Measurements from ENCODE around the gene REEP5.

Gene REEP5

DNA sequence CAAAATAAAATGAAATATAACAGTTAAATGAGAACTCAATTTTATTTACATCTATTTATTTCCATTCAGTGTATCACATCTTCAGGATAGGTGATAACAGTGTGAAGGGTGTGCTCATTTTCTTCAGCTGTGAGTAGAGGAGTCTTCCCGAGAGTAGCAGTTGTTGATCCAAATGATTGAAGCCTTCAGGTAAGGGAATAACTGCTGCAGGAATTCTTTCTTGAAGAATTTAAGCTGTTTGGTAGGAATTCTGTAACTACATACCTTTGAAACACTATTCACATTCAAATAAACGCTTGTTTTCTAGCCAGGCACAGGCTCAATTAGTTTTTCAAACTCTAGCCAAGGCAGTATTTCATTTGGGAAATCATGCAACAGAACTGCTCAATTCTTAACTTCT is 45.7 kb downstream of the REEP5 start:
- H3K4me3 ChIP-seq (ENCODE audit: low read depth, low read length) = no peak overlapping the region
- TF ChIP-seq, protein P1, sequence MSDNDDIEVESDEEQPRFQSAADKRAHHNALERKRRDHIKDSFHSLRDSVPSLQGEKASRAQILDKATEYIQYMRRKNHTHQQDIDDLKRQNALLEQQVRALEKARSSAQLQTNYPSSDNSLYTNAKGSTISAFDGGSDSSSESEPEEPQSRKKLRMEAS (IDR thresholded peaks at IDR 0.05; ENCODE audit: low read depth, low read length) = no peak
- no peak for TF ChIP-seq MYC (IDR thresholded peaks at IDR 0.05; ENCODE audit: low read depth, low read length)
- TF ChIP-seq POLR2A (IDR thresholded peaks at IDR 0.05; ENCODE audit: extremely low read depth, insufficient read length) = no peak
- TF ChIP-seq, protein P2, sequence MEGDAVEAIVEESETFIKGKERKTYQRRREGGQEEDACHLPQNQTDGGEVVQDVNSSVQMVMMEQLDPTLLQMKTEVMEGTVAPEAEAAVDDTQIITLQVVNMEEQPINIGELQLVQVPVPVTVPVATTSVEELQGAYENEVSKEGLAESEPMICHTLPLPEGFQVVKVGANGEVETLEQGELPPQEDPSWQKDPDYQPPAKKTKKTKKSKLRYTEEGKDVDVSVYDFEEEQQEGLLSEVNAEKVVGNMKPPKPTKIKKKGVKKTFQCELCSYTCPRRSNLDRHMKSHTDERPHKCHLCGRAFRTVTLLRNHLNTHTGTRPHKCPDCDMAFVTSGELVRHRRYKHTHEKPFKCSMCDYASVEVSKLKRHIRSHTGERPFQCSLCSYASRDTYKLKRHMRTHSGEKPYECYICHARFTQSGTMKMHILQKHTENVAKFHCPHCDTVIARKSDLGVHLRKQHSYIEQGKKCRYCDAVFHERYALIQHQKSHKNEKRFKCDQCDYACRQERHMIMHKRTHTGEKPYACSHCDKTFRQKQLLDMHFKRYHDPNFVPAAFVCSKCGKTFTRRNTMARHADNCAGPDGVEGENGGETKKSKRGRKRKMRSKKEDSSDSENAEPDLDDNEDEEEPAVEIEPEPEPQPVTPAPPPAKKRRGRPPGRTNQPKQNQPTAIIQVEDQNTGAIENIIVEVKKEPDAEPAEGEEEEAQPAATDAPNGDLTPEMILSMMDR (IDR thresholded peaks at IDR 0.05; ENCODE audit: low read depth, low read length) = no peak
- DNase-seq (ENCODE audit: low read depth) = no peak

- no peak for DNase-seq (ENCODE audit: low read depth)
- TF ChIP-seq, protein P1 (IDR thresholded peaks at IDR 0.05; ENCODE audit: low read depth, low read length) = no peak
- no peak for TF ChIP-seq POLR2A (IDR thresholded peaks at IDR 0.05; ENCODE audit: extremely low read depth, insufficient read length)
- no peak overlapping the region for H3K4me3 ChIP-seq (ENCODE audit: low read depth, low read length)
Observed at GRCh38 chr5:112870966-112871365, 51.1 kb downstream of the REEP5 start.

GRCh38 chr5:112869948-112870347 is 52.1 kb downstream of the REEP5 start:
- DNase-seq (ENCODE audit: low read depth) = no peak
- no peak overlapping the region for H3K4me3 ChIP-seq (ENCODE audit: low read depth, low read length)

DNA sequence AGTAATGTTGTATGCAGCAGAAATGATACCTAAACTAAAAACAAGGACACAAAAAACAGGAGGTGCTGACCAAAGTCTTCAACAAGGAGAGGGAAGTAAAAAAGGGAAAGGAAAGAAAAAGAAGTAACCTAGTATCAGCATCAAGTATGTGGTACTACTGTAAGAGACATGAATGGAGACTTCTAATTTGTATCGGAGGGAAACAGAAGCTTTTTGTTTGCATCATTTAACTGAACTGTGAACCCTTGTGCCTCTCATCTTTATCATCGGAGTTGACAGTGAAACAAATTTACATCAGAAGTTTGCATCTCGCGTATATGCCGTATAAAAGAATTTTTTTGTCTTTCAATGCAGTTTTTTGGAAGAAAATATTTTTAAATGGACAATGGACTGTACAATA is 54.6 kb downstream of the REEP5 start:
- no peak overlapping the region for H3K4me3 ChIP-seq (ENCODE audit: low read depth, low read length)
- TF ChIP-seq MYC (IDR thresholded peaks at IDR 0.05; ENCODE audit: low read depth, low read length) (no peak), POLR2A (IDR thresholded peaks at IDR 0.05; ENCODE audit: extremely low read depth, insufficient read length) (no peak)
- TF ChIP-seq, protein P1 (IDR thresholded peaks at IDR 0.05; ENCODE audit: low read depth, low read length) = no peak
- TF ChIP-seq, protein P2 (IDR thresholded peaks at IDR 0.05; ENCODE audit: low read depth, low read length) = no peak
- DNase-seq (ENCODE audit: low read depth) = no peak

More at GRCh38 chr5:112869948-112870347, 52.1 kb downstream of the REEP5 start:
- TF ChIP-seq POLR2A (IDR thresholded peaks at IDR 0.05; ENCODE audit: extremely low read depth, insufficient read length) = no peak
- no peak for TF ChIP-seq MYC (IDR thresholded peaks at IDR 0.05; ENCODE audit: low read depth, low read length)
- TF ChIP-seq, protein P1 (IDR thresholded peaks at IDR 0.05; ENCODE audit: low read depth, low read length) = no peak
- TF ChIP-seq, protein P2 (IDR thresholded peaks at IDR 0.05; ENCODE audit: low read depth, low read length) = no peak

DNA sequence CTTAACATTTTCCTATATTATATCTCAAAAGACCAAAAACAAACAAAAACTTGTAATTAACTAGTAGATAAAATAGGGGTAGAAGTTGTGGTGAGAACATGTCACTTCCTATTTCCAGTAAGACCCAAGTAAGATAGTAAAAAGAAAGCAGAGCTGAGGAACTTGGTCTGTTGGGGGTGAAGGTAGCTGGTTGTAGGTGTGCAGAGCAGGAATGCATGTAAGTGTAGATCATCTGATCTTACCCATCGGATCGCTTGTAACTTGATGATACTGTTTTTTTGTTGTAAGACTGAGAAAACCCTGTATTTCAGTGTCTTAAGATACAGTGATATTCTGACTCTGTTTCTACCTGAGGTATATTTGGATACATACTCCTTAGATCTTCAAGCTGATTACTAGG is 55.3 kb downstream of the REEP5 start:
- DNase-seq (ENCODE audit: low read depth) = no peak
- no peak overlapping the region for H3K4me3 ChIP-seq (ENCODE audit: low read depth, low read length)
- TF ChIP-seq MYC (IDR thresholded peaks at IDR 0.05; ENCODE audit: low read depth, low read length) (no peak), POLR2A (IDR thresholded peaks at IDR 0.05; ENCODE audit: extremely low read depth, insufficient read length) (no peak)
- TF ChIP-seq, protein P1 (IDR thresholded peaks at IDR 0.05; ENCODE audit: low read depth, low read length) = no peak
- TF ChIP-seq, protein P2 (IDR thresholded peaks at IDR 0.05; ENCODE audit: low read depth, low read length) = no peak

- TF ChIP-seq MYC (IDR thresholded peaks at IDR 0.05; ENCODE audit: low read depth, low read length) (no peak), POLR2A (IDR thresholded peaks at IDR 0.05; ENCODE audit: extremely low read depth, insufficient read length) (no peak)
- TF ChIP-seq, protein P2 (IDR thresholded peaks at IDR 0.05; ENCODE audit: low read depth, low read length) = no peak
- TF ChIP-seq, protein P1 (IDR thresholded peaks at IDR 0.05; ENCODE audit: low read depth, low read length) = no peak
- no peak overlapping the region for H3K4me3 ChIP-seq (ENCODE audit: low read depth, low read length)
- DNase-seq (ENCODE audit: low read depth) = no peak
Observed at GRCh38 chr5:112865128-112865527, 56.9 kb downstream of the REEP5 start.

Measured in NB4 (cell line).